HG02981 (cell line): Measurements from ENCODE around the gene LAMA5.

Experiments used
- ATAC-seq: cut with Tn5 transposase; IDR thresholded peaks from one replicate; pipeline ENCODE4 v1.9.1; 2021; ENCODE audit warnings: mild to moderate bottlenecking, moderate library complexity; ENCODE audit not compliant: unreplicated experiment

Gene LAMA5

DNA sequence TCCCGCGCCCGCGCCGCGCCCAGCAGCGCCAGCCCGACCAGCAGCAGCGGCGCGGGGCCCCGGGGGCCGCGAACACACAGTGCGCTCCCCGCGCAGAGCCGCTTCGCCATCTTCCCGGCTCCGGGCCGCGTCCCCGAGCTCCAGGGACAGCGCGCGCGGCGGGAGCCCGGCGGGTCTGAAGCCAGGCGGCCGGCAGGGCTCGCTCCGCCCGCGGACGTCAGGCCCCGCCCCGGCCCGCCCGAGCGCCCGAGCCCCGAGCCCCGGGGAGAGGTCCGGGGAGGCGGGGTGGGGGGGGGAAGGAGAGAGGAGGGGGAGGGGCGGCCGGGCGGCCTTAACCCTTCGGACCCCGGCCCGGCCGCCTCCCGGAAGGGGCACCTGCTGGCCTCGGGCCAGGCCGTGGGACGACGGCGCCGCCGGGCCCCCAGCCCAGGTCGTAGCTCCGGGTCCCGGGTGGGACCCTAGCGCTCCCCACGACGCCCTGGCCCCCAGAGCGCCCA lies at the start of gene LAMA5:
LAMA5 (minus strand) TSS at position 177 of the 497 bp plus-strand sequence; CDS start at position 110, 67 bp downstream.
- ATAC-seq = no peak

DNA sequence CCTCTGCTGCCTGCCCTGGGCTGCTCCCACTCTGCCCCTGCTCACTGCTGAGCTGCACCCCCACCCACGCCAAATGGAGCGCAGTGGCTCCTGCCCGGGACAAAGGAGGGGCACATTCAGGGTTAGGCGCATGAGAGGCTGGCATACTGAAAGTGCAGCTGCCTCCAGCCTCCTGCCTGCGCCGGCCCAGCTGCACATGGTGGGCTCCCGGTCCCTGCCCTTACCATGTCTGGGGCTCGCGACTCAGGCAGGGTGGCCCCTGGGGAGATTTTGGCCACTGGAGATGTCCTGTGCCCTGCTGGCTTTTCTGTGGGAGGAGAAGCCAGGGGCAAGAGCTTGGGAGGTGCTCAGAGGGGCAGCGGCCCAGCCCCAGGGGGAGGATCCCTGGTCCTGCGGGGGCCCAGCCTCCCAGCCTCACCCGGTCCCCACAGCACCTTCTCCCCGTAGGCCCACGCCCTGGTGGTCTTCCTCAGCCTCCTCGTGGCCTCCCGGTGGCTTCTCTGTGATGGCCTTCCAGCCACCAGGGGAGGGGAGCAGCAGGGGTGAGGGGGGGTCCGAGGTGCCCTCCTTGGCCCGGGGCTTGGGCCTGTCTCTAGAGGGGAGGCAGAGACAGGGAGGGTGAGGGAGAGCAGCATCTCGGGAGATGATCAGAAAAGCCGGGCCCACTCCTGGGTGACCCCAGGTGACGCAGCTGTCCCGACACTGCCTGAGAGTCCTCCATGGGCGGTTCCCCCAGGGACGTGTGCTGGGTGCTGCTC lies 48.4 kb upstream of the LAMA5 start:
- ATAC-seq = no peak

- no peak for ATAC-seq
Observed at GRCh38 chr20:62413896-62414481, 46.9 kb upstream of the LAMA5 start.

DNA sequence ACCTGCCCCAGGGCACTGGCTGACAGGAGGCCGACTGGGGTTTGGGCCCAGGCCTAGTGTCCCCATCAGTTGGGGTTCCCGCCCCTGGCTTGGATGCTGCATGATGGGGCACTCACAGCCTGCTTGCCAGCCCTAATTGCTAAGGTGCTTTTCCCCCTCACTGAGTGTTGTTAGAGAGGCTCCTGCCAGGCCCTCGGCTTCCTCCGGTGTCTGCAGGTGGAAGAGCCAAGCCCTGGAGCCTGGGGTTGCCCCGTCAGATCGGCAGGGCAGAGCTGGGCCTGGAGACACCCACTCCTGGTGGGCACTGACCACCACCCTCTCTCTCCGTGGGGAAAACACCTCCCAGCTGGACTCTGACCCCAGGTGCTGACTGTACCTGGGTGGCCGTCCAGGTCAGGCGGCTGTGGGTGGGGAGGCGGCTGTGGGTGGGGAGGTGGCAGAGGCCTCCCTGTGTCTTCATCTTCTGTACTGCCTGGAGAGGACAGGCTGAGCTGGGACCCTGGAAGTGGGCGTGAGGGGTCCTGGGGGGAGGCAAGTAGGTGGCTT lies 46.0 kb upstream of the LAMA5 start:
- no peak for ATAC-seq

DNA sequence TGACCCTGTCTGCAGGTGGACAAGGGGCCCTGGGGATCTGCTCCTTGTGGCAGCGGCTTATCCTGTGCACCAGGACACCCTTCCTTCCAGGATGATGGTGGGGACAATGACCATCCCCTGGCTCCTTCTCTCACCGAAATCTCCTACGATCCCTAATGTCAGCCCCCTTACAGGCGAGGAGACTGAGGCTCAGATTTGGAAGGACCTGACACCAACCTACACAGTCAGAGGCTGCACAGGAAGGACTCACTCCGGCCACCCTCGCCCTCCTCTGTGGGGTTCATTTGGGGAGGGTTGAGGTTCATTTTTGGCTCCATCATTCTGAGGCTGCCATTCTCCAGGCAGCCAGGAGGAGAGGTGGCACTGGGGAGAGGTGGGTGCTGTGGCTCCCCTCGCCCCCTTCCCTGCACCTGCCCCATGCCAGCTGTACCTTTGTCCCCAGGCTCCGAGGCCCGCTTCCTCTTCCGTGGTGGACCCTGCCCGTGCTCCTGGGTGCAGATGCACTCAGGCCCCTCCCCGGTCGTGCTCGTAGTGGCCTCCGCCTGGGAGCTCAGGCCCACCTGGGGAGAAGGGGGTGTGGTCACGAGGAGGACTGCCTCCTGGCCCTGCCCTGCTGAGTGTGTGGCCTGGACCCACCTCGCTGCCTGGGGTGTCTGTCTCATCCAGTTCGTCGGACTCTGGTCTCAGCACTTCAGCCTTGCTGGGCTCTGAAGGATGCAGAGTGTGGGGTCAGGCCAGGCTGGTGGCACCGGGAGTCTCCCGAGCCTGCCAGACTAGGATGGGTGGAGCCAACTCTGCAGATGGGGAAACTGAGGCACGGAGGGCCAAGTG lies 45.3 kb upstream of the LAMA5 start:
- no peak for ATAC-seq

DNA sequence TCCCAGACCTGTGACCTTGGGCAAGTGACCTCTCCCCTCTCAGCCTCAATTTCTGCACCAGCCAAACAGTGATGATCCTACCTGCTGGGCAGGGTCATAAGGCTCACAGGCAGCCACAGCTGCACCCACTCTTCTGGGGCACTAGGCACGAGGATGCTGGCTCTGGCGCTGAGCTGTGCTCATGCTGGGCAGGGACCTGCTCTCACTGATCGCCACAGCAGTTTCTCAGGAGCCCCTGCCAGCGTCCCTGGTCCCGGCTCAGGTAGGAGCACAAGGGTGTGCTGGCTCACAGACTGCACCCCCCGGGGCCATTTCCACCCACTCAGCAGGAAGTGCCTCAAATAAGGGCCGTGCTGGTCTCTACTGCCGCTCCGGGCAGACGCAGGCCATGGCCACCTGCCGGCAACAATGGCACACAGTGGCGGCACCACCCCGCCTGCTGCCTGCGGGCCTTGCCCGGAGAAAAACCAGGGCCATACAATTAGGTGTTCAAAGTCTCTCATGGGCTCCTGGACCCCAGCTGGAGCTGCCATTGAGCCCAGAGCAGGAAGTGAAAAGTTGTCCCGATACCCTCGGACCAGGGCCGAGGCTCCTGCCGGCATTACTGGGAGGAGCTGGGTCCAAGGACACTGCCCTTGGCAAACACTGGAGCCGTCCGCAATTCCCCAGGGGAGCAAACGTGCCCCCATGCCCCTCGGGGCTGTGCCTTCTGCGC lies 44.5 kb upstream of the LAMA5 start:
- ATAC-seq = no peak

DNA sequence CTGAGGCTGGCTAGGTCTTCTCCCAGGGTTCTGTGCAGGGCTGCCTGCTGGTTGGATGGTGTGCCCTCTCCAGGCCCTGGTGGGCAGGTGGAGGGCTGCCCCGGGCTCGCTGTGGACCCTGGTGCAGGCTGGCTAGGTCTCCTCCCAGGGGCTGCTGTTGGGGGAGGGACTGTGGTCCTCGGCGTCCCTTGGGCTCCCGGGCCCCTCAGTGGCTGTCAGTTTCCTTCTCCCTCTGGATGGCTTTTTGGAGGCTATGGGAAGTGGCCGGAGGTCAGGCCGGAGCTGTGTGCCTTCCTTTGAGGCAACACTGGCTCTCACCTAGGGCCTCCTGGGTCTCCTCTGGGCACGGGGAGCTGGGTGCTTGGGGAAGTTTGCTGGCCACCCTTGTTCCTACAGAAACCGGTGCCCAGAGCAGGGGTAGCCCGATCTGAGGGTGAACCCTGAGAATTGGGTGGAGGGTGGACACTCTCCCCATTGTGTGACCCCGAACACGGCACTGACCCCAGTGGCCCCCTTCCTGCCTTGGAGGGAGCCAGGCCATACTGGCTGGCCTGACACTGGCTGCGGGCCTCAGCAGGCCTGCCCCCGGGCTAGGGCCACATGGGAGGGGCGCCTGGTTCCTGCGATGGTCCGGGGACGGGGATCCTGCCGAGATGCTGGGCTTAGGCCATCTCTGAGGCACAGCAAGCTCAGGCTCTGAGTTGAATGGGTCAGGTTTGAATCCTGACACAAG lies 43.8 kb upstream of the LAMA5 start:
- ATAC-seq = no peak

GRCh38 chr20:62409931-62410745 lies 43.0 kb upstream of the LAMA5 start:
- no peak for ATAC-seq

DNA sequence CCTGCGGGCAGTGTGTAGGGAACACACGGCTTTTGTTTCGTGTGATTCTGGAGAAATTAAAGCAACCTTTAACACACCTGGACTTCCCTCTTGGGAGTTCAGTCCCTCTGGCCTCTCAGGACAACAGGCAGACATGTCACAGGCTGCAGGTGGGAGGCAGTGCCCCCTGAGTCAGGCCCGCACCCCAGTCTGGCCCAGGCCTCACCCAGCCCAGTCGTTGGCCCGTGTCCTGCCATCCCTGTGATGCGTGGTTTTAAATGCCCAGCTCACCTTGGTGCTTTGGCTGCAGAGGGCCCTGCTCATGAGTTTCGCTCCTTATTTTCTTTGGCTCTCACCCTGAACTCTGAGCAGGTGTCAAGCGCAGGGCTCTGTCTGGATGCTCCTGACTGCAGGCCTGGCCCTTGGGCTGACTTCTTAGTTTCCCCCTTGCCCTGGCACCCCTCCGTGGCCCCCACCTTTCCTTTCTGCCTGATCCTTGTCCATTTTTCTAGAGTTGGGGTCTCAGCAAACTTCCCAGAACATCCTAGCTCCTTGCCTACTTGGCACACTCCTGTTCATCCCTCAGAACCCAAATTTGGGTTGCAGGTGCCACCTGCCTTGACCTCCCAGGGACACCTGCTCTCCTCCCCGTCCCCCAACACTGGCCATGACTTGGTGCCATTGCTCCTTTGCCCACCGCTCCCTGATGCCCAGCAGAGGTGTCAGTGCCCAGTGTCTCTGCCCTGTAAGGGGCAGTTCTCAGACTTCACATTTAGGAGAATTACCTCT lies 42.2 kb upstream of the LAMA5 start:
- ATAC-seq = no peak

- no peak for ATAC-seq
Observed at GRCh38 chr20:62408640-62409039, 41.5 kb upstream of the LAMA5 start.

DNA sequence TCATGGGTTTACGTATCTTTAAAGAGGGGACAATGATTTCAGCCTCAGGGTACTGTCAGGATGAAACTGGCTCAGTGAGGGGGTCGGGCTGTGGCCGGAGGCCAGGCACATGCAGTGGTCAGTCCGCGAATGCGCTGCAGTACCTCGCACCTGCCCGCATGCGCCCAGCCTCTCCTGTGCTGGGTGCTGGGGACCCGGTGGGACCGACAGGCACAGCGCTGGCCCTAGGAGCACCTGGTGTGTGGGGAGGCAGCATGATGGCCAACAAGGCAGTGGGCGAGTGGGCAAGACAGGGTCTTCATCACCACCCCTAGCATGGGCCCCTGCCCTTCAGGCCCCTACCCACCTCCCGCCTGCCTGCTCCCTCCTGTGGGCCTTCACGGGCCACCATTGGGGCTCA lies 40.9 kb upstream of the LAMA5 start:
- no peak for ATAC-seq

DNA sequence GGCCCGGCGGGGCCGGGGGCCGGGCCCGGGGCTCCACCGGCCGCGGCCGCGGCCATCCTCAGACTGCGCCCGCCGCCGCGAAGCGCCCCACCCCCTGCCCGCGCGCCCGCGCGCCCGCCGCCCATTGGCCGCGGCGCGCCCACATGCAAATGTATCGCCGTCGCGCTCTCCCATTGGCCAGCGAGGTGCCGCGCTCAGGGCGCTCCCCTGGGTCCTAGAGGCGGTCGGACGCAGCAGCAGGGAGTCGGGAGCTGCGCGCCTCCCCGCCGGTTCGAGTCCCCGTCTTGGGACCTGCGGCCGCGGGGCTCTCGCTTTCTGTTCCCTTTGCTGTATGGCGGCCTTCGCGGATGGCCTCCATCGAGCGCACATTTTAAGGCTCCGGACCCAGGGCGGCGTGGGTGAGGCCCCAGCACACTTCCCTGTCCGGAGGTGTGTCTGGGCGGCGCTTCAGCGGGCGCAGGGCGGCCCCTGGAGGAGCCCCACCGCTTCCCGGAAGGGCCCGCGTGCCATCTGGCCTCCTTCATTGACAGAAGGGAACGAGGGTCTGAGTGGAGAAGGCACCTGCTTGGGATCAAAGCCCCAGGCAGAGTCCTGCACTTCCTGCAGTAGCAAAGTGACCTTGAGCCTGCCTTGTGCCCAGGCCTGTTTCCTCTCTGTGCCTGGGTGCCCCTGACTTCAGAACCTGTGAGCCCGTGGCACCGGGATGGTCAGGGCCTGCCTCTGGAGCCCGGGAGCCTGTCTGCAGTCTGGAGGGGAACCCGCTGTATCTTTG lies 40.3 kb upstream of the LAMA5 start, which contains the start of gene CABLES2:
CABLES2 (minus strand) TSS at position 65 of the 772 bp plus-strand sequence; CDS start at position 56, 9 bp downstream.
- ATAC-seq = peak; percentile 83

DNA sequence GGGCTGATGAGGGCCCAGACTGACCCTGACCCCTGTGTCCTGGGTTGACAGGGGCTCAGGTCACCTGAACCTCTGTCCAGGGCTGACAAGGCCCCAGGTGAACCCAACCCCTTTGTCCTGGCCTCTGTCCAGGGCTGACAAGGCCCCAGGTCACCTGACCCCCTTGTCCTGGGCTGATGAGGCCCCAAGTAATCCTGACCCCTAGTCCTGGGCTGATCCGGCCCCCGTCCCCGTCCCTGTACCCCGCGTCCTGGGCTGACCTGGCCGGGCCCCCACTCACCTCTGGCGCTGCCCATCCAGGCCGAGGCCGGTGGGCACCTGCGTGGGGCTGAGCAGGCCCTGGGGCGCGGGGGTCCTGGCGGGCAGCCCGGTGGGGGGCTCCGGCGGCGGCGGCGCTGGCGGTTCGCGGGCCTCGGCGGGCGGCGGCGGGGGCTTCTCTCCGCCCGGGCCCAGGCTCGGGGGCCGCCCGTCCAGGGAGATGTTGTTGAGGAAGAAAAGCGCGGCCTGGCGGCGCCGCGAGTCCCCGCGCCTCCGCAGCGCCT lies 39.6 kb upstream of the LAMA5 start:
- ATAC-seq = peak; percentile 2

GRCh38 chr20:62405981-62406513 lies 38.9 kb upstream of the LAMA5 start:
- no peak for ATAC-seq

GRCh38 chr20:62405108-62405980 lies 38.2 kb upstream of the LAMA5 start:
- ATAC-seq = no peak

DNA sequence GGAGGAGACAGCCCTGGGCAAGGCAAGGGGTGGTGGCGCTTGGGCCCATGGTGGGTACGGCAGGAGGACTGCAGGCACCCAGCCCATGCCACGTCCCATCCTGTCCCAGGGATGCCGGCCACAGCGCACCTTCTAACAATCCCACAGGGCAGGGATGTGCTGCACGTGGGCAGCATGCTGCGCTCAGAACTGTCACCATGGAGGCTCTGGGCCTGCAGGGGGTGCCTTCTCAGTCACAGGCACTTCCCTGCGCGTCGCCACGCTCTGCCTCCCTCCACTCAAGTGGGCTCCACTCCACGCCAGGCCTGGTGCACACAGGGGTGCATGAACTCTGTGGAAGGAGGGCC lies 37.6 kb upstream of the LAMA5 start:
- ATAC-seq = no peak
